ENCODE data around the gene TRMT1. TPM values are rescaled to one million over a fixed set of nuclear protein-coding genes. Genes with fewer than 3 reads are reported as not detected.

The TRMT1 gene
- total RNA-seq, 1 experiment from 2014 or later: 91.8 TPM

GRCh38 chr19:13159713-13160112 lies 43.2 kb upstream of the TRMT1 start:
- BruUV-seq (replicated peaks): no TSS peak
- Histone ChIP-seq H2AFZ (ENCODE audit: low read length) (no peak overlapping the region), H3K9me3 (ENCODE audit: low read length) (no peaks in the 10 kb centered on the region), H3K4me2 (ENCODE audit: low read length) (no peak overlapping the region), H3K9me2 (replicated peaks; ENCODE audit: low read length) (no peaks in the 10 kb centered on the region), H3K36me3 (ENCODE audit: low read depth, low read length) (no peaks in the 10 kb centered on the region), H3K4me3 (ENCODE audit: low read length) (no peak overlapping the region), H3K79me2 (ENCODE audit: low read length) (peaks cover 22% of the 10 kb centered on the region), H3K27ac (ENCODE audit: low read length) (no peak overlapping the region), H3K9ac (ENCODE audit: low read length) (no peak overlapping the region), H3K4me1 (ENCODE audit: insufficient read depth, low read length) (peaks cover 55% of the 10 kb centered on the region), H3F3A (ENCODE audit: low read length, unreplicated experiment) (peaks cover 16% of the 10 kb centered on the region), H4K20me1 (ENCODE audit: low read length) (no peaks in the 10 kb centered on the region; the same call in 1 of the 2 replicates), H3K27me3 (ENCODE audit: low read length) (no peaks in the 10 kb centered on the region)
- intact Hi-C loops (cut with micrococcal nuclease): loop anchor here (10.0 kb wide), 1 partner anchor 675 kb away; no protein-coding TSS in a partner anchor
- ATAC-seq (no peak), DNase-seq (no peak)
- ChIA-PET CTCF (no interaction called here), POLR2A (ENCODE audit: unreplicated experiment) (no interaction called here)
- TF ChIP-seq, protein P1, sequence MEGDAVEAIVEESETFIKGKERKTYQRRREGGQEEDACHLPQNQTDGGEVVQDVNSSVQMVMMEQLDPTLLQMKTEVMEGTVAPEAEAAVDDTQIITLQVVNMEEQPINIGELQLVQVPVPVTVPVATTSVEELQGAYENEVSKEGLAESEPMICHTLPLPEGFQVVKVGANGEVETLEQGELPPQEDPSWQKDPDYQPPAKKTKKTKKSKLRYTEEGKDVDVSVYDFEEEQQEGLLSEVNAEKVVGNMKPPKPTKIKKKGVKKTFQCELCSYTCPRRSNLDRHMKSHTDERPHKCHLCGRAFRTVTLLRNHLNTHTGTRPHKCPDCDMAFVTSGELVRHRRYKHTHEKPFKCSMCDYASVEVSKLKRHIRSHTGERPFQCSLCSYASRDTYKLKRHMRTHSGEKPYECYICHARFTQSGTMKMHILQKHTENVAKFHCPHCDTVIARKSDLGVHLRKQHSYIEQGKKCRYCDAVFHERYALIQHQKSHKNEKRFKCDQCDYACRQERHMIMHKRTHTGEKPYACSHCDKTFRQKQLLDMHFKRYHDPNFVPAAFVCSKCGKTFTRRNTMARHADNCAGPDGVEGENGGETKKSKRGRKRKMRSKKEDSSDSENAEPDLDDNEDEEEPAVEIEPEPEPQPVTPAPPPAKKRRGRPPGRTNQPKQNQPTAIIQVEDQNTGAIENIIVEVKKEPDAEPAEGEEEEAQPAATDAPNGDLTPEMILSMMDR (conservative IDR thresholded peaks at IDR 0.05; ENCODE audit: low read depth, low read length): no peak
- TF ChIP-seq EZH2phosphoT487 (IDR thresholded peaks at IDR 0.05; ENCODE audit: borderline replicate concordance, low read length) (no peak), EZH2 (IDR thresholded peaks at IDR 0.05; ENCODE audit: low read length, unreplicated experiment) (no peak)

DNA sequence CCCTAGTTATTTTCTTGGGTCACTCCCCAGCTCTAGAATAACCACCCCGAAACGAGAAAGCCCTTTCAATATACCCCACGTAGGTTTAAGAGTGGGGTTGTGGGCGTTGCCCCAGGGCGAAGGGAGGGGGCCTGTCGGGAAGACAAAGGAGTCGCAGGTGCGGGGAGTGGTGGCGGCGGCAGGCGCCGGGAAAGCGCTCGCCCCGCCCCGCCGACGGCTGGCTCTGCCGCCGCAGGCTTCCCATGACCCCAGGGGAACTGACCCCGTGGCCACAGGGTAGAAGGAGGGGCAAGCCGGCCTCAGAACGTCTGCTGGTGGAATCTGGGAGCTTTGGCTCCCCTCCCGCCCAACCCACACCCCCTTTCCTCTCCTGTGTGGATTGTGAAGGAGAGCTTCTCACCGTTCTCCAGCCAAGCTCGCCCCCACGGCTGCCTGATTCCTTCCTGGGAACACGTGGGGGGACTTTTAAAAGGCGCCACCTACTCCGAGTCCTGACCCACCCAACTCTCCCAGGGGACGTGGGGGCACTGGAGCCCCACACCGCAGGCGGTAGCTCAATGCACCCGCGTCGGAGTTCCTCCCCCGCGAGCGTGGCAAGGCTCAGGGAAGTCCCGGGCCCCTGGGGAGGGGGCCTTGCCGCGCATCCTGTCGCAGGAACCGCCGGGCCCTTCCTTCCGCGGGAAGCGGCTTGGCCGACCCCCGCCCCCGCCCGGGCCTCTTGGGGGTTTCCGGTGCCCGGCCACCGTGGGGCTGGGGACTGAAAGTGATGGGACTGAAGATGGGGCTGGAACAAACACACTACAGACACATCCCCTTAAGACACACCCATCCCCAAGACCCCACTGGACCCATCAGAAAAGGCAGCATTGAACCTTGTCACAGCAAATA lies 39.2 kb upstream of the TRMT1 start:
- peak; percentile 14 for ATAC-seq
- ChIA-PET POLR2A (ENCODE audit: unreplicated experiment) (interaction anchor here (0.5 to 1.4 kb wide), 8 partner anchors 9 to 885 kb away, joined by 3 to 16 read pairs (median 5); no protein-coding TSS in a partner anchor), CTCF (interaction anchor here (0.6 to 0.8 kb wide), 4 partner anchors 9 to 139 kb away, joined by 3 to 10 read pairs (median 3); no protein-coding TSS in a partner anchor)
- BruUV-seq (replicated peaks): no TSS peak
- H3K9ac ChIP-seq (ENCODE audit: low read length): peak overlapping the region; percentile 97
- TF ChIP-seq EZH2 (IDR thresholded peaks at IDR 0.05; ENCODE audit: low read length, unreplicated experiment): no peak
- TF ChIP-seq EZH2phosphoT487 (IDR thresholded peaks at IDR 0.05; ENCODE audit: borderline replicate concordance, low read length): no peak
- TF ChIP-seq, protein P1 (conservative IDR thresholded peaks at IDR 0.05; ENCODE audit: low read depth, low read length): no peak
- peak overlapping the region; percentile 93 for H3K4me3 ChIP-seq (ENCODE audit: low read length)
- peaks cover 22% of the 10 kb centered on the region for H3K4me1 ChIP-seq (ENCODE audit: insufficient read depth, low read length)
- 0 out of 2 replicates have a peak overlapping the region, but pooled peaks have one; percentile 27 for H2AFZ ChIP-seq (ENCODE audit: low read length)
- peaks cover 17% of the 10 kb centered on the region for H4K20me1 ChIP-seq (ENCODE audit: low read length)
- peaks cover 14% of the 10 kb centered on the region for H3K36me3 ChIP-seq (ENCODE audit: low read depth, low read length)
- peak; percentile 81 for DNase-seq
- no peaks in the 10 kb centered on the region for H3K9me2 ChIP-seq (replicated peaks; ENCODE audit: low read length)
- intact Hi-C loops (cut with micrococcal nuclease): loop anchor here (1.0 kb wide), 1 partner anchor 8 kb away; no protein-coding TSS in a partner anchor
- peaks cover 13% of the 10 kb centered on the region for H3F3A ChIP-seq (ENCODE audit: low read length, unreplicated experiment)
- peaks cover 42% of the 10 kb centered on the region for H3K79me2 ChIP-seq (ENCODE audit: low read length)
- H3K4me2 ChIP-seq (ENCODE audit: low read length): peak overlapping the region; percentile 93
- no peaks in the 10 kb centered on the region for H3K9me3 ChIP-seq (ENCODE audit: low read length)
- no peaks in the 10 kb centered on the region for H3K27me3 ChIP-seq (ENCODE audit: low read length)
- peak overlapping the region; percentile 91 for H3K27ac ChIP-seq (ENCODE audit: low read length)

Measured in PC-3 (cell line).